Activated CD8-positive, alpha-beta T cell treated with anti-CD3 and anti-CD28 coated beads for 36 hours (primary cell): ENCODE data around the gene KLK14. TPM values are rescaled to one million over a fixed set of nuclear protein-coding genes. Genes with fewer than 3 reads are reported as not detected.

ENCODE experiments used
- ATAC-seq: fragments of 200-7000 bp; cut with Tn5 transposase; one replicate; pipeline ENCODE4 v1.10.0; 2021; ENCODE audit warnings: mild to moderate bottlenecking, moderate library complexity
- CTCF ChIA-PET: fragments of 350-600 bp; sonication (Branson Sonifier 250); formaldehyde crosslinking; loops from one replicate; lab custom pipeline; 2021; ENCODE audit warnings: antibody characterized with exemption; lab: Charles Lee
- POLR2A ChIA-PET: fragments of 350-600 bp; sonication (Branson Sonifier 250); formaldehyde crosslinking; loops from one replicate; lab custom pipeline; 2021; ENCODE audit warnings: antibody characterized with exemption; lab: Charles Lee
- DNase-seq: peaks from one replicate; pipeline ENCODE4 v3.0.0-alpha.2; 2020
- H3K27ac Mint-ChIP-seq: one replicate; pipeline ENCODE4 v1.8.0; 2021; ENCODE audit warnings: mild to moderate bottlenecking, mixed read lengths
- H3K27me3 Mint-ChIP-seq: one replicate; pipeline ENCODE4 v1.8.0; 2021; ENCODE audit warnings: mixed read lengths
- H3K36me3 Mint-ChIP-seq: one replicate; pipeline ENCODE4 v1.8.0; 2021; ENCODE audit warnings: low read depth, mixed read lengths
- H3K4me1 Mint-ChIP-seq: one replicate; pipeline ENCODE4 v1.8.0; 2021; ENCODE audit warnings: low read depth, mixed read lengths
- H3K4me3 Mint-ChIP-seq: one replicate; pipeline ENCODE4 v1.8.0; 2021; ENCODE audit warnings: mild to moderate bottlenecking, moderate library complexity, mixed read lengths
- H3K9me3 Mint-ChIP-seq: one replicate; pipeline ENCODE4 v1.8.0; 2021; ENCODE audit warnings: mixed read lengths
- intact Hi-C: fragments of 100-400 bp; cut with micrococcal nuclease; formaldehyde crosslinking; loops from one replicate; pipeline ENCODE4 v1.10.0; 2022
- total RNA-seq, 2 experiments: library from RNA; stranded (reverse); gene quantifications; one replicate each; pipeline ENCODE4 v1.2.3, GENCODE V29; 2021
- TF ChIP-seq, protein P1 (sequence below): fragments of 200-600 bp; IDR thresholded peaks from one replicate; pipeline ENCODE4 v1.8.0; 2022; ENCODE audit warnings: antibody characterized with exemption, mild to moderate bottlenecking

KLK14 gene
- total RNA-seq, 2 experiments from 2014 or later: 0.32 to 0.43 TPM

DNA sequence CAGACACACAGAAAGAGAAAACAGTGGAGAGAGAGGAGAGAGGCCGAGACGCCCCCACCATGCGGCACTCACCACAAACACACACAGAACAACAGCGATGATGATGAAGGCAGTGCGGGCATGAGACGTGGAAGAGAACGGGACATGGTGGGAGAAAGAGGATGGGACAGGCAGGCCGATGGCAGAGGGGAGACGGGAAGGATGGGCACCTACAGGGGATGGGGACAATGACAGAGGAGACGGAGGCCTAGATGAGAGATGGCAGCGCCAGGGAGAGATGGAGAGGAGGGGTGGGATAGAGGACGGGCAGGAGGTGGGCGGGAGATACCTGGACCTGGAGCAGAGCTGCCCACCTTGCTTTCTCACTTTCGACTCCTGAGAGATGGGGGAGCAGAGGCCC lies 1.1 kb upstream of the KLK14 start:
- H3K9me3 Mint-ChIP-seq: no peaks in the 10 kb centered on the region
- peaks cover 5% of the 10 kb centered on the region for H3K27me3 Mint-ChIP-seq
- ChIA-PET POLR2A (no interaction called here), CTCF (no interaction called here)
- H3K4me3 Mint-ChIP-seq: no peak overlapping the region
- intact Hi-C loops: no loop called here
- TF ChIP-seq, protein P1, sequence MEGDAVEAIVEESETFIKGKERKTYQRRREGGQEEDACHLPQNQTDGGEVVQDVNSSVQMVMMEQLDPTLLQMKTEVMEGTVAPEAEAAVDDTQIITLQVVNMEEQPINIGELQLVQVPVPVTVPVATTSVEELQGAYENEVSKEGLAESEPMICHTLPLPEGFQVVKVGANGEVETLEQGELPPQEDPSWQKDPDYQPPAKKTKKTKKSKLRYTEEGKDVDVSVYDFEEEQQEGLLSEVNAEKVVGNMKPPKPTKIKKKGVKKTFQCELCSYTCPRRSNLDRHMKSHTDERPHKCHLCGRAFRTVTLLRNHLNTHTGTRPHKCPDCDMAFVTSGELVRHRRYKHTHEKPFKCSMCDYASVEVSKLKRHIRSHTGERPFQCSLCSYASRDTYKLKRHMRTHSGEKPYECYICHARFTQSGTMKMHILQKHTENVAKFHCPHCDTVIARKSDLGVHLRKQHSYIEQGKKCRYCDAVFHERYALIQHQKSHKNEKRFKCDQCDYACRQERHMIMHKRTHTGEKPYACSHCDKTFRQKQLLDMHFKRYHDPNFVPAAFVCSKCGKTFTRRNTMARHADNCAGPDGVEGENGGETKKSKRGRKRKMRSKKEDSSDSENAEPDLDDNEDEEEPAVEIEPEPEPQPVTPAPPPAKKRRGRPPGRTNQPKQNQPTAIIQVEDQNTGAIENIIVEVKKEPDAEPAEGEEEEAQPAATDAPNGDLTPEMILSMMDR: no peak
- no peaks in the 10 kb centered on the region for H3K36me3 Mint-ChIP-seq
- no peaks in the 10 kb centered on the region for H3K4me1 Mint-ChIP-seq
- ATAC-seq: no peak
- no peak for DNase-seq
- no peak overlapping the region for H3K27ac Mint-ChIP-seq

GRCh38 chr19:51083181-51083580 lies 494 bp upstream of the KLK14 start:
- no peak for DNase-seq
- Mint-ChIP-seq H3K4me1 (no peaks in the 10 kb centered on the region), H3K27ac (no peak overlapping the region), H3K9me3 (no peaks in the 10 kb centered on the region), H3K4me3 (no peak overlapping the region), H3K27me3 (peaks cover 5% of the 10 kb centered on the region), H3K36me3 (no peaks in the 10 kb centered on the region)
- ATAC-seq: no peak
- CTCF ChIA-PET: no interaction called here
- intact Hi-C loops: no loop called here
- POLR2A ChIA-PET: no interaction called here
- TF ChIP-seq, protein P1: no peak

- TF ChIP-seq, protein P1: no peak
- Mint-ChIP-seq H3K27me3 (peaks cover 5% of the 10 kb centered on the region), H3K4me3 (no peak overlapping the region), H3K36me3 (no peaks in the 10 kb centered on the region), H3K27ac (no peak overlapping the region), H3K9me3 (no peaks in the 10 kb centered on the region), H3K4me1 (no peaks in the 10 kb centered on the region)
- ChIA-PET CTCF (interaction anchor here (1.3 to 1.4 kb wide), 2 partner anchors 13 to 77 kb away, joined by 3 to 4 read pairs; no protein-coding TSS in a partner anchor), POLR2A (interaction anchor here (0.6 kb wide), 1 partner anchor 12 kb away, joined by 3 read pairs; no protein-coding TSS in a partner anchor)
- no peak for ATAC-seq
- no peak for DNase-seq
- intact Hi-C loops: no loop called here
These were observed 1.2 kb downstream of the KLK14 start for GRCh38 chr19:51081476-51081875.

- intact Hi-C loops: no loop called here
- Mint-ChIP-seq H3K9me3 (no peaks in the 10 kb centered on the region), H3K27me3 (peaks cover 5% of the 10 kb centered on the region), H3K4me1 (no peaks in the 10 kb centered on the region), H3K4me3 (no peak overlapping the region), H3K27ac (no peak overlapping the region), H3K36me3 (no peaks in the 10 kb centered on the region)
- ATAC-seq (no peak), DNase-seq (no peak)
- CTCF ChIA-PET: interaction anchor here (1.4 kb wide), 1 partner anchor 17 kb away, joined by 5 read pairs; no protein-coding TSS in a partner anchor
- TF ChIP-seq, protein P1: no peak
- POLR2A ChIA-PET: no interaction called here
These were observed 3.1 kb downstream of the KLK14 start for GRCh38 chr19:51079481-51080110.

DNA sequence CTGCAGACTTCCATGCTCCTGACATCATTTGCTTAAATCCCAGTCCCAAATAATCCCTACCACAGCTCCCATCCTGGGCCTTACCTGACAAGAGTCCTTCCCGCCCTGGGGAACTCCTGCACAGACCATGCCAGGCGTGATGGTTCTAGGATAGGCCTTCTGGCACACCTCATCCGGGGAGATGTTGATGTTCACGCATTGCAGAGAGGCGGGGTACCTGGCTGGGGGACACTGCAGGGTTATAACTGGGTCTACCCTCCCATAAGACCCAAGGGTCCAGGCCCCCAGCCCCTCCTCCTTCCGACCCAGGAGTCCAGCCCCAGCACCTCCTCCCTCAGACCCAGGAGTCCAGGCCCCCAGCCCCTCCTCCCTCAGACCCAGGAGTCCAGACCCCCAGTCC lies 4.0 kb downstream of the KLK14 start:
- H3K27me3 Mint-ChIP-seq: peaks cover 5% of the 10 kb centered on the region
- intact Hi-C loops: no loop called here
- DNase-seq (no peak), ATAC-seq (no peak)
- H3K27ac Mint-ChIP-seq: no peak overlapping the region
- ChIA-PET POLR2A (no interaction called here), CTCF (no interaction called here)
- TF ChIP-seq, protein P1: no peak
- no peak overlapping the region for H3K4me3 Mint-ChIP-seq
- H3K9me3 Mint-ChIP-seq: no peaks in the 10 kb centered on the region
- H3K4me1 Mint-ChIP-seq: no peaks in the 10 kb centered on the region
- H3K36me3 Mint-ChIP-seq: no peaks in the 10 kb centered on the region
